Measurements from ENCODE around the gene LRRC27.
A peak's percentile ranks its signal among the peaks of the same experiment; 100 is the strongest.
"Not testable (repeated sequence)": the region's sequence is repeated elsewhere in the genome, so short reads cannot be mapped to it uniquely, and the experiment has no call there.

The LRRC27 gene

DNA sequence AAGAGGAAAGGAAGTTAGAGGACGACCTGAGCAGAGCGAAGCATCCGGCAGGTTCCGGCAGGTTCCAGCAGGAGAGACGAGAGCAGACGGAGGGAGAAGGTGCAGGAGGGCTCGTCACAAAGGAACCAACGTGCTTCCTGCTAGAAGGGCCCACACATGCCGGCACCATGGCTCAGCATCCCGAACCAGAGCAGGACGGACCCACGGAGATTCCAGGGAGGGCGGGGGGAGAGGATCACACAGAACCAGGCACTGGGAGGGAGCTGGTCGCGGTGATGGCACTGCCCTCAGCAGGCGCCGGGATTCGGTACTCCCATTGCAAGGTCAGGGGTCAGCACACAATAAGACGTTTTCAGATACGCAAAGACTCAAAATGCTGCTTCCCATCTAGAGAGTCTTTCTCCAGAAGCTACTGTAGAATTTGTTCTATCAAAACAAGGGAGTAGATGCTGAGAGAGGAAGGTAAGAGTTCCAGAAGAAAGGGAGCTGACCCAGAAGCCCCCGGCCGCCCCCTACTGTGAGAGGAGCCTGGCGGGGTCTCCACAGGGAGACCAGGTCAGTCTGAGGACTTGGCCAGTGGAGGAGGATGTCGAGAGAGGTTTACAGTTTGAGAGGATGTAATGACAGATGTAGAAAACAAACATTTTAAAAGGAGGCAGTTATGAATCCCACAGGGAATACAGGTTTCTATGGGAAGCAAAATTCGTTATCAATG, 41.4 kb downstream of the LRRC27 start:
- no peak overlapping the region for H3K27ac ChIP-seq (ENCODE audit: low read depth in 2 of 2, low read length in 2 of 2)
- H3K4me3 ChIP-seq (ENCODE audit: low read length in 2 of 2): no peak overlapping the region
- H3K9me3 ChIP-seq (ENCODE audit: control insufficient read depth in 2 of 2, low read length in 2 of 2): no peaks in the 10 kb centered on the region
- H3K36me3 ChIP-seq (ENCODE audit: control insufficient read depth in 2 of 2, insufficient read depth in 2 of 2, low read length in 2 of 2): no peaks in the 10 kb centered on the region
- no peaks in the 10 kb centered on the region for H3K27me3 ChIP-seq (ENCODE audit: control insufficient read depth in 2 of 2, insufficient read depth in 2 of 2, low read length in 2 of 2)
- no peak overlapping the region for H3K9ac ChIP-seq (ENCODE audit: low read depth in 1 of 2, low read length in 2 of 2)
- no peaks in the 10 kb centered on the region for H3K4me1 ChIP-seq (ENCODE audit: control insufficient read depth in 2 of 2, insufficient read depth in 2 of 2, low read length in 2 of 2)

DNA sequence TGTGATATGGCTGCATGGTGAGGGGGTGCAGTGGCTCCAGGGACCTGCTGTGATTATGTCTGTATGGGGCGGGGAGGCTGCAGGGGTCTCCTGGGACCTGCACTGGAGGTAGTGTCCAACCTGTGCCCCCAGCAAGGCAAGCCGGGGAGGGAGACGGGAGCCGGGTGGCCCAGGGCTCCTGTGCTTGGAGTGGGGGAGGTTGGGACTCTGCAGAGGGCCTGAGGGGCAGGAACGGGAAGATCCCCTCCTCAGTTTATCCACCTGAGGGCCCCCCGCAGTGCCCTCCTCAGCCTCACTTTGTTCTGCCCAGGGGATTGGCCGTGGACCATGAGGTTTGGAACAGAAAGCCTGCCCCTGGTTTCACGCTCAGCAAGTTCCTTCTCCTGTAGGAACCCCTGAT, 42.2 kb downstream of the LRRC27 start:
- Histone ChIP-seq H3K36me3 (ENCODE audit: control insufficient read depth in 2 of 2, insufficient read depth in 2 of 2, low read length in 2 of 2) (no peaks in the 10 kb centered on the region), H3K4me3 (ENCODE audit: low read length in 2 of 2) (no peak overlapping the region), H3K9me3 (ENCODE audit: control insufficient read depth in 2 of 2, low read length in 2 of 2) (no peaks in the 10 kb centered on the region), H3K9ac (ENCODE audit: low read depth in 1 of 2, low read length in 2 of 2) (no peak overlapping the region), H3K4me1 (ENCODE audit: control insufficient read depth in 2 of 2, insufficient read depth in 2 of 2, low read length in 2 of 2) (no peaks in the 10 kb centered on the region), H3K27ac (ENCODE audit: low read depth in 2 of 2, low read length in 2 of 2) (no peak overlapping the region), H3K27me3 (ENCODE audit: control insufficient read depth in 2 of 2, insufficient read depth in 2 of 2, low read length in 2 of 2) (no peaks in the 10 kb centered on the region)

DNA sequence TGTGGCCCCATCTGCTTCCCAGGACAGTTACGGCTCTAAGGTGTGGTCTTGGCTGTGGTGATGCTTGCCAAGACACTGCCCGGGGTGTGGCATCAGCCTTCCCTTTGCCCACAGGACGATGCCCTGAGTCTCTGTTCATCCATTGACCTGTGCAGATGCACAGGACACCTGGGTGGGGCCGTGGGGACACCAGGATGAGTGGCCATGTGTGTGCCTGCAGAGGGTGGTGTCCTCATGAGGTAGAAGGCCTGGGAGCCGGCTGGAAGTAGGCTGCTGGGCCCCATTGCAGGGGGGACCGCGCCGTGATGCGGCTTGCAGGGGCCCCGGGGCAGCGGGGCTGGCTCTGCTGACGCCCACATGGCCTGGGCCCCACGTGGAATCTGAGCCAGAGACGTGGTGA, 42.6 kb downstream of the LRRC27 start:
- H3K27me3 ChIP-seq (ENCODE audit: control insufficient read depth in 2 of 2, insufficient read depth in 2 of 2, low read length in 2 of 2): no peaks in the 10 kb centered on the region
- H3K9ac ChIP-seq (ENCODE audit: low read depth in 1 of 2, low read length in 2 of 2): no peak overlapping the region
- H3K27ac ChIP-seq (ENCODE audit: low read depth in 2 of 2, low read length in 2 of 2): no peak overlapping the region
- H3K9me3 ChIP-seq (ENCODE audit: control insufficient read depth in 2 of 2, low read length in 2 of 2): no peaks in the 10 kb centered on the region
- no peaks in the 10 kb centered on the region for H3K4me1 ChIP-seq (ENCODE audit: control insufficient read depth in 2 of 2, insufficient read depth in 2 of 2, low read length in 2 of 2)
- H3K36me3 ChIP-seq (ENCODE audit: control insufficient read depth in 2 of 2, insufficient read depth in 2 of 2, low read length in 2 of 2): no peaks in the 10 kb centered on the region
- no peak overlapping the region for H3K4me3 ChIP-seq (ENCODE audit: low read length in 2 of 2)

DNA sequence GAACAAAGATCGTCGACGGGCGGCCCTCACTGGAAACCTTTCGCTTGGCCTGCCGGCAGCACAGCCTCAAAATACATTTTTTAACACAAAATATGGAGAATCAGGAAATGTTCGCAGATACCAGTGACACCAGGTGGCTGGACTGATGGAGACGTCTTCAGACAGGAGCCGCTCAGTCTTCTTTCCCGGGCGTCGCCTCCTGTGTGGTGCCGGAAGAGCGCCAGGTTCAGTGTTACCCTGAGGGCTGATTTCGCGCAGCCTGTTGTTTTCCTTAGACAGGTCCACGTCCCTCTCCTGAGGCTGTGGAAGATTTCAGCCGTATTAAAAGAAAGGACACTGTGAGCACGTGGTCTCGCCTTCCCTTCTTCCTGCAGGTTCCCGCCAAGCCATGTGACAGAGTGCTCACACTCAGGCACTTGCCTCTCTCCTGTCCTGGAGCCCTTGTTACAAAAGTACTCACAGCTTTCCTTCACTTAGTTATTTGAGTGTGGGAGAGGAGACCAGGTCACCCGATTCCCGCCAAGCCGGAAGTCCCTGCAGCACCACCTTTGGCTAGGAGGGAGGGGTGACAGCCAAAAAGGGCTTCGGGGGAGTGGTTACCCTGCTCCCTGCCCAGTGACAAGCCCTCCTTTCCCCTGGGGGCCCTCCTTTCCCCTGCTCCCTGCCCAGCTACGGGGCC, 43.3 kb downstream of the LRRC27 start:
- Histone ChIP-seq H3K36me3 (ENCODE audit: control insufficient read depth in 2 of 2, insufficient read depth in 2 of 2, low read length in 2 of 2) (no peaks in the 10 kb centered on the region), H3K9ac (ENCODE audit: low read depth in 1 of 2, low read length in 2 of 2) (no peak overlapping the region), H3K27me3 (ENCODE audit: control insufficient read depth in 2 of 2, insufficient read depth in 2 of 2, low read length in 2 of 2) (no peaks in the 10 kb centered on the region), H3K4me1 (ENCODE audit: control insufficient read depth in 2 of 2, insufficient read depth in 2 of 2, low read length in 2 of 2) (no peaks in the 10 kb centered on the region), H3K27ac (ENCODE audit: low read depth in 2 of 2, low read length in 2 of 2) (no peak overlapping the region), H3K4me3 (ENCODE audit: low read length in 2 of 2) (no peak overlapping the region), H3K9me3 (ENCODE audit: control insufficient read depth in 2 of 2, low read length in 2 of 2) (no peaks in the 10 kb centered on the region)

DNA sequence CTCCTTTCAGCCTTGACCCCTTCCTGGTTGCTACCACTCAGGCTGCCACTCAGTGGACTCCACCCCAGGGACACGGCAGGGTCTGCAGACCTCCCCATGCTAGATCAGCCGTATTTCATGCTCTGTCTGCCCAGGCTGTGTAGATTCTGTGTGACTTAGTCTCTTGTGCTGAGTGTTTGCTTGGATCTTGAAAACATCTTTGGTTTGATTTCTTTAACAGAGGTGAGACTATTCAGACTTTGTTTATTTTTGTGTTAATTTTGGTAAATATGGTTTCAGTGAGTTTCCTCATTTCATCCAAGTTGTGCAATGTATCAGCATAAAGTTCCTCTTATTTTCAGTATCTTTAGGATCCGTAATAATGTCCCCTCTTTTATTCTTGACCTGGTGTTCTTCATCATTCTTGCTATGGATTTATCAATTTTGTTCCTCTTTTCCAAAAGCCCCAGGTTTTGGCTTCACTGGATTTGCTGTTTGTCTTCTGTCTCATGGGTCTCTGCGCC, 43.9 kb downstream of the LRRC27 start:
- Histone ChIP-seq H3K27me3 (ENCODE audit: control insufficient read depth in 2 of 2, insufficient read depth in 2 of 2, low read length in 2 of 2) (no peaks in the 10 kb centered on the region), H3K27ac (ENCODE audit: low read depth in 2 of 2, low read length in 2 of 2) (no peak overlapping the region), H3K4me3 (ENCODE audit: low read length in 2 of 2) (no peak overlapping the region), H3K36me3 (ENCODE audit: control insufficient read depth in 2 of 2, insufficient read depth in 2 of 2, low read length in 2 of 2) (no peaks in the 10 kb centered on the region), H3K9me3 (ENCODE audit: control insufficient read depth in 2 of 2, low read length in 2 of 2) (no peaks in the 10 kb centered on the region), H3K9ac (ENCODE audit: low read depth in 1 of 2, low read length in 2 of 2) (no peak overlapping the region), H3K4me1 (ENCODE audit: control insufficient read depth in 2 of 2, insufficient read depth in 2 of 2, low read length in 2 of 2) (no peaks in the 10 kb centered on the region)

DNA sequence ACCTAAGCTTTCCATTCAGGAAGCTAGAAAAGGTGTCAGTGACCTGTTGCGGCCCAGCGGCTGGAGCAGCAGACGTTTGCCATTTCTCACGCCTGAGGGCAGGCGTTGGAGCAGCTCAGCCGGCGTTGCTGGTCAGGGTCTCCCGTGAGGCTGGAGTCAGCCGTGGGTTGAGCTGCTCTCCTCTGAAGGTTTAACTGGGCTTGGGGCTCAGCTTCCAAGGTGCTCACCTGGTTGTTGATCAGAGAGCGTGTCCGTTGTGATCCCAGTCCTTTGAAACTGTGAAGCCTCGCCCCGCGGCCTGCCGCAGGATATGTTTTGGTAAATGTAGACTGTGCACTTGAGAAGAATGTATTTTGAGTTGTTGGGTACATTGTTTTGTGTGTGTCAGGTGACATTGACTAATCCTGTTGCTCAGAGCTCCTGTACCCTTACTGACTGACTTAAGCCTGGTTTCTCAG, 44.4 kb downstream of the LRRC27 start:
- Histone ChIP-seq H3K27me3 (ENCODE audit: control insufficient read depth in 2 of 2, insufficient read depth in 2 of 2, low read length in 2 of 2) (no peaks in the 10 kb centered on the region), H3K4me1 (ENCODE audit: control insufficient read depth in 2 of 2, insufficient read depth in 2 of 2, low read length in 2 of 2) (no peaks in the 10 kb centered on the region), H3K27ac (ENCODE audit: low read depth in 2 of 2, low read length in 2 of 2) (no peak overlapping the region), H3K9me3 (ENCODE audit: control insufficient read depth in 2 of 2, low read length in 2 of 2) (no peaks in the 10 kb centered on the region), H3K36me3 (ENCODE audit: control insufficient read depth in 2 of 2, insufficient read depth in 2 of 2, low read length in 2 of 2) (no peaks in the 10 kb centered on the region), H3K9ac (ENCODE audit: low read depth in 1 of 2, low read length in 2 of 2) (no peak overlapping the region), H3K4me3 (ENCODE audit: low read length in 2 of 2) (no peak overlapping the region)

DNA sequence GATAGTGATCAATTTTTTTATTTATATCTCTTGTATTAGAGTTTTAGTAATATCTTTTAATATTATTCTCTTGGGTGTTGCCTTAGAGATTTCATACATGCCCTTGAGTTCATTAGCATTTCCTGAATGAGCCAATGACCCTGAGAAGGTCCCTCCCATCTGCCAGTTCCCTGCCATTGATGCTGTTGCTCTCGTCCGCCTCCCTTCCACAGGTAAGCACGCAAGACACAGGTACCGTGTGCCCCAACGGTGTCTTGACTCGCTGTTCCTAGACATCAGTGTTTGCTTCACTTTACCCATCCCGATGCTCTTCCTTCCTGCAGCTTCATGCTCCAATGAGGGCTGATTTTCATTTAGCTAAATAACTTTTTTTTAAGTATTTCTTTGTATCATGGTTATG, 45.3 kb downstream of the LRRC27 start:
- Histone ChIP-seq H3K27ac (ENCODE audit: low read depth in 2 of 2, low read length in 2 of 2) (no peak overlapping the region), H3K27me3 (ENCODE audit: control insufficient read depth in 2 of 2, insufficient read depth in 2 of 2, low read length in 2 of 2) (no peaks in the 10 kb centered on the region), H3K4me1 (ENCODE audit: control insufficient read depth in 2 of 2, insufficient read depth in 2 of 2, low read length in 2 of 2) (no peaks in the 10 kb centered on the region), H3K4me3 (ENCODE audit: low read length in 2 of 2) (no peak overlapping the region), H3K9me3 (ENCODE audit: control insufficient read depth in 2 of 2, low read length in 2 of 2) (no peaks in the 10 kb centered on the region), H3K9ac (ENCODE audit: low read depth in 1 of 2, low read length in 2 of 2) (no peak overlapping the region), H3K36me3 (ENCODE audit: control insufficient read depth in 2 of 2, insufficient read depth in 2 of 2, low read length in 2 of 2) (no peaks in the 10 kb centered on the region)

DNA sequence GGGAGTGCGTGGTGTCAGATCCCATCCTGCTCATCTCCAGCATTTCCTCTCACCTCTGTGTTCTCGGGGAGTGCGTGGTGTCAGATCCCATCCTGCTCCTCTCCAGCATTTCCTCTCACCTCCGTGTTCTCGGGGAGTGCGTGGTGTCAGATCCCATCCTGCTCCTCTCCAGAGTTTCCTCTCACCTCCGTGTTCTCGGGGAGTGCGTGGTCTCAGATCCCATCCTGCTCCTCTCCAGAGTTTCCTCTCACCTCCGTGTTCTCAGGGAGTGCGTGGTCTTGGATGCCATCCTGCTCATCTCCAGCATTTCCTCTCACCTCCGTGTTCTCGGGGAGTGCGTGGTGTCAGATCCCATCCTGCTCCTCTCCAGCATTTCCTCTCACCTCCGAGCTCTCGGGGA, 47.0 kb downstream of the LRRC27 start:
- not testable (repeated sequence) for H3K27me3 ChIP-seq (ENCODE audit: control insufficient read depth in 2 of 2, insufficient read depth in 2 of 2, low read length in 2 of 2); H3K9ac ChIP-seq (ENCODE audit: low read depth in 1 of 2, low read length in 2 of 2); H3K4me1 ChIP-seq (ENCODE audit: control insufficient read depth in 2 of 2, insufficient read depth in 2 of 2, low read length in 2 of 2); H3K36me3 ChIP-seq (ENCODE audit: control insufficient read depth in 2 of 2, insufficient read depth in 2 of 2, low read length in 2 of 2); H3K9me3 ChIP-seq (ENCODE audit: control insufficient read depth in 2 of 2, low read length in 2 of 2); H3K4me3 ChIP-seq (ENCODE audit: low read length in 2 of 2); H3K27ac ChIP-seq (ENCODE audit: low read depth in 2 of 2, low read length in 2 of 2)

DNA sequence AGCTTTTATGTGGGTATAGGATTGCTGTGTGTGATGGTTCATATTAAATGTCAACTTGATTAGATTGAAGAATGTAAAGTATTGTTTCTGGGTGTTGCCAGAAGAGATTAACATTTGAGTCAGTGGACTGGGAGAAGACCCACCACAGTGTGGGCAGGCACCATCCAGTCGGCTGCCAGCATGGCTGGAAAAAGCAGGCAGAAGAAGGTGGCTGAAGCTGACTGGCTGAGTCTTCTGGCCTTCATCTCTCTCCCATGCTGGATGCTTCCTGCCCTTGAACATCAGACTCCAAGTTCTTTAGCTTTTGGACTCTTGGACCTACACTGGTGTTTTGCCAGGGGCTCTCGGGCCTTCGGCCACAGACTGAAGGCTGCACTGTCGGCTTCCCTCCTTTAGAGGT, 49.0 kb downstream of the LRRC27 start:
- H3K9me3 ChIP-seq (ENCODE audit: control insufficient read depth in 2 of 2, low read length in 2 of 2); H3K4me1 ChIP-seq (ENCODE audit: control insufficient read depth in 2 of 2, insufficient read depth in 2 of 2, low read length in 2 of 2); H3K9ac ChIP-seq (ENCODE audit: low read depth in 1 of 2, low read length in 2 of 2); H3K27ac ChIP-seq (ENCODE audit: low read depth in 2 of 2, low read length in 2 of 2); H3K36me3 ChIP-seq (ENCODE audit: control insufficient read depth in 2 of 2, insufficient read depth in 2 of 2, low read length in 2 of 2); H3K4me3 ChIP-seq (ENCODE audit: low read length in 2 of 2); H3K27me3 ChIP-seq (ENCODE audit: control insufficient read depth in 2 of 2, insufficient read depth in 2 of 2, low read length in 2 of 2): not testable (repeated sequence)

DNA sequence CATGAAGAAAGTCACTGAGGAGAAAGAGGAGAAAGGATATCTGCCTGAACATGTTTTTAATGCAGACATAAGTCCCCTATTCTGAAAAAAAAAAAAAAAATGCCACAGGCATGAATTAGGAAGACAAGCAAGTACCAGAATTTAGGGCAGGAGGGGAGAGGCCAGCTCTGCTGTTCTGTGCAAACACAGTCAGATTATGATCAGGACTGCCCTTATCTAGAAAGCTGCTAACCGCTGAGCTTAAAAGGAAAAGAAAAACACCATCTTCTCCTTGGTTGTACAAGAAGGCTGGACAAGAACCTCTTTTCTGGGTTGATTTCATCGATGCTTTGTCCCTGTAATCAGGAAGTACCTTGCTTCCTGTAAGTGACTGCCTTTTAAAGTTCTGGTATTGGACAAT, 49.7 kb downstream of the LRRC27 start:
- Histone ChIP-seq H3K9ac (ENCODE audit: low read depth in 1 of 2, low read length in 2 of 2) (no peak overlapping the region), H3K9me3 (ENCODE audit: control insufficient read depth in 2 of 2, low read length in 2 of 2) (no peaks in the 10 kb centered on the region), H3K27me3 (ENCODE audit: control insufficient read depth in 2 of 2, insufficient read depth in 2 of 2, low read length in 2 of 2) (no peaks in the 10 kb centered on the region), H3K27ac (ENCODE audit: low read depth in 2 of 2, low read length in 2 of 2) (peak overlapping the region in 1 of 2 donors; percentile 43), H3K36me3 (ENCODE audit: control insufficient read depth in 2 of 2, insufficient read depth in 2 of 2, low read length in 2 of 2) (no peaks in the 10 kb centered on the region), H3K4me1 (ENCODE audit: control insufficient read depth in 2 of 2, insufficient read depth in 2 of 2, low read length in 2 of 2) (no peaks in the 10 kb centered on the region), H3K4me3 (ENCODE audit: low read length in 2 of 2) (no peak overlapping the region)
